Kidney (tissue), 14 donors: Measurements from ENCODE around the gene PPP2R5E. TPM values are rescaled to one million over a fixed set of nuclear protein-coding genes. Genes with fewer than 3 reads are reported as not detected.

Experiments
- DNase-seq, 5 donors: peaks; one replicate each; pipeline ENCODE4 v3.0.0-alpha.2; 2013 to 2020
- FAIRE-seq: peaks from 2 replicates; lab custom pipeline; 2012; peaks lifted over from hg19 to GRCh38; lab: Jason Lieb, UNC
- H3K27ac ChIP-seq, 2 donors: one replicate each; pipeline ENCODE4 v1.7.0; 2013; ENCODE audit warnings: low read depth in 2 of 2, low read length in 2 of 2, inconsistent platforms in 1 of 2
- H3K27me3 ChIP-seq: one replicate; pipeline ENCODE4 v1.7.1; 2013; ENCODE audit warnings: low read length, inconsistent platforms; ENCODE audit not compliant: control insufficient read depth, insufficient read depth
- H3K36me3 ChIP-seq, 3 donors: one replicate each; pipeline versions ENCODE4 v1.7.0 to v1.7.1; 2013; ENCODE audit warnings: low read length in 3 of 3, control low read depth in 1 of 3, inconsistent platforms in 1 of 3; ENCODE audit not compliant: insufficient read depth in 3 of 3, control insufficient read depth in 2 of 3
- H3K4me1 ChIP-seq, 3 donors: one replicate each; pipeline versions ENCODE4 v1.7.0 to v1.7.1; 2013; ENCODE audit warnings: low read length in 3 of 3, inconsistent platforms in 1 of 3, low read depth in 1 of 3; ENCODE audit not compliant: control insufficient read depth in 2 of 3, insufficient read depth in 2 of 3
- H3K4me3 ChIP-seq, 3 donors: one replicate each; pipeline versions ENCODE4 v1.7.0 to v1.8.1; 2013; ENCODE audit warnings: low read length in 3 of 3, control low read depth in 1 of 3, inconsistent platforms in 1 of 3
- H3K9ac ChIP-seq, 3 donors: one replicate each; pipeline versions ENCODE4 v1.7.0 to v1.7.1; 2013; ENCODE audit warnings: low read length in 3 of 3, control low read depth in 1 of 3, inconsistent platforms in 1 of 3
- H3K9me3 ChIP-seq, 3 donors: one replicate each; pipeline versions ENCODE4 v1.7.0 to v1.7.1; 2013; ENCODE audit warnings: low read length in 3 of 3, control low read depth in 1 of 3, inconsistent platforms in 1 of 3; ENCODE audit not compliant: control insufficient read depth in 2 of 3, insufficient read depth in 1 of 3
- intact Hi-C: fragments of 100-400 bp; cut with DNase I; formaldehyde crosslinking; loops from one replicate; pipeline ENCODE4 v1.11.1; 2022
- polyA plus RNA-seq: library from polyadenylated mRNA; stranded (reverse); fragments of 350-450 nt; fragmentation: Illumina TruSeq; extraction: RNeasy Lipid Tissue Mini Kit (QIAGEN cat#74804); gene quantifications from one replicate; pipeline ENCODE4 v1.2.3, GENCODE V29; 2014; ENCODE audit warnings: low read depth, low replicate concordance; ENCODE audit not compliant: insufficient read depth
- total RNA-seq: library from RNA; stranded (reverse); fragmentation: NEBNext Ultra II Directional; extraction: Animal tissue kit (Norgen Biotek cat#: 25700); gene quantifications from one replicate; pipeline ENCODE4 v1.2.1, GENCODE V29; 2021
- TF ChIP-seq, protein P1 (sequence below): IDR thresholded peaks from 3 replicates; pipeline ENCODE4 v1.5.1; 2012; ENCODE audit warnings: mild to moderate bottlenecking, moderate library complexity, borderline replicate concordance; ENCODE audit not compliant: insufficient read depth; ENCODE audit errors: extremely low read depth
- donor health status: control.
- donor health status: control.
- donor health status: control.
- donor health status: control.
- donor health status: control.
- donor health status: DM: yes; HTN: yes; CAD: no.
- donor health status: Normal renal cell carcinoma (clear cell type).

Gene PPP2R5E
- total and polyA plus RNA-seq, 2 donors from 2014 or later, result 9.7 to 46.5 TPM

- no peaks in the 10 kb centered on the region for H3K9me3 ChIP-seq
- H3K9ac ChIP-seq, result no peak overlapping the region
- DNase-seq, result no peak
- TF ChIP-seq, protein P1, sequence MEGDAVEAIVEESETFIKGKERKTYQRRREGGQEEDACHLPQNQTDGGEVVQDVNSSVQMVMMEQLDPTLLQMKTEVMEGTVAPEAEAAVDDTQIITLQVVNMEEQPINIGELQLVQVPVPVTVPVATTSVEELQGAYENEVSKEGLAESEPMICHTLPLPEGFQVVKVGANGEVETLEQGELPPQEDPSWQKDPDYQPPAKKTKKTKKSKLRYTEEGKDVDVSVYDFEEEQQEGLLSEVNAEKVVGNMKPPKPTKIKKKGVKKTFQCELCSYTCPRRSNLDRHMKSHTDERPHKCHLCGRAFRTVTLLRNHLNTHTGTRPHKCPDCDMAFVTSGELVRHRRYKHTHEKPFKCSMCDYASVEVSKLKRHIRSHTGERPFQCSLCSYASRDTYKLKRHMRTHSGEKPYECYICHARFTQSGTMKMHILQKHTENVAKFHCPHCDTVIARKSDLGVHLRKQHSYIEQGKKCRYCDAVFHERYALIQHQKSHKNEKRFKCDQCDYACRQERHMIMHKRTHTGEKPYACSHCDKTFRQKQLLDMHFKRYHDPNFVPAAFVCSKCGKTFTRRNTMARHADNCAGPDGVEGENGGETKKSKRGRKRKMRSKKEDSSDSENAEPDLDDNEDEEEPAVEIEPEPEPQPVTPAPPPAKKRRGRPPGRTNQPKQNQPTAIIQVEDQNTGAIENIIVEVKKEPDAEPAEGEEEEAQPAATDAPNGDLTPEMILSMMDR, result no peak
- H3K27ac ChIP-seq, result no peak overlapping the region
- H3K4me1 ChIP-seq, result peaks cover 0 to 4% (median 0%) of the 10 kb centered on the region in 3 donors
- intact Hi-C loops, result no loop called here
- no peak overlapping the region for H3K4me3 ChIP-seq
- no peaks in the 10 kb centered on the region for H3K27me3 ChIP-seq
- no peak for FAIRE-seq
- no peaks in the 10 kb centered on the region for H3K36me3 ChIP-seq
Observed at GRCh38 chr14:63486738-63487137, 56.4 kb downstream of the PPP2R5E start.

- Histone ChIP-seq H3K9me3 (no peaks in the 10 kb centered on the region), H3K4me1 (peaks cover 0 to 4% (median 0%) of the 10 kb centered on the region in 3 donors), H3K9ac (no peak overlapping the region), H3K27ac (no peak overlapping the region), H3K36me3 (no peaks in the 10 kb centered on the region), H3K4me3 (no peak overlapping the region), H3K27me3 (no peaks in the 10 kb centered on the region)
- intact Hi-C loops, result no loop called here
- FAIRE-seq (no peak), DNase-seq (no peak)
- TF ChIP-seq, protein P1, result no peak
Observed at GRCh38 chr14:63483315-63483714, 59.9 kb downstream of the PPP2R5E start.

DNA sequence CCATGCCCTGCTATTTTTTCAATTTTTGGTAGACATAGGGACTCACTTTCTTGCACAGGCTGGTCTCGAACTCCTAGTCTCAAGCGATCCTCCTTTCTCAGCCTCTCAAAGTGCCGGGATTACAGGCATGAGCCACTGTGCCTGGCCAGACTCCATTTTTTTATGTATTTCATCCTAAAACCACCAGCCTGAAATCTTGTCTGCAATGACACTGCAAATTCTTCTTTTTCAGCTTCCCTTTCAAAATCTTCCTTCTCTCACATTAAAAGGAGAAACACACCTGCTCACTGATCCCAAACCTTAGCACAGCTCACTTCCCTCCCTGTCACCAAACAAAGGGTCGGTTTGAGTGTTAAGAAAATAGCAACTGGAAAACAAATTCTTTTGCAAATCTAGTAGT lies 62.6 kb downstream of the PPP2R5E start:
- H3K9ac ChIP-seq, result no peak overlapping the region
- DNase-seq (no peak), FAIRE-seq (no peak)
- no peak overlapping the region for H3K27ac ChIP-seq
- intact Hi-C loops, result no loop called here
- no peaks in the 10 kb centered on the region for H3K36me3 ChIP-seq
- TF ChIP-seq, protein P1, result no peak
- H3K9me3 ChIP-seq, result no peaks in the 10 kb centered on the region
- H3K4me3 ChIP-seq, result no peak overlapping the region
- H3K27me3 ChIP-seq, result no peaks in the 10 kb centered on the region
- peaks cover 0 to 4% (median 0%) of the 10 kb centered on the region in 3 donors for H3K4me1 ChIP-seq

DNA sequence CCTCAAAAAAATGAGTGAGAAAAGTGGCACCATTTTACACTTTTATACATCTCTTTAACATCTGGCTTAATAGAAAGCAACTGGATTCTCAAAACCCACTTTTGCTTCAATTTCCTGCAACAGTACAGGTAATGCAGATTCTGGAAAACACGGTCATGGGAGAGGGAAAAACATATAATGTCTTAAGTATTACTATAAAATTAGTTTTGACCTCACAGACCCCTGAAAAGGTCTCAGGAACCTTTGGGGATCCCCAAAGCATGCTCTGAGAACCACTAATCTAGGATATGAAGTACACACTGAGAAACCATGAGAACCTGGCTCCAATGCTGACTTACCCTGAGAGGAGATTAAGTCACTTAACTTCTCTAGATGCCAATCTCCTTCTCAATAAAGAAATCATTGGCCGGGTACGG lies 64.7 kb downstream of the PPP2R5E start:
- H3K4me3 ChIP-seq, result no peak overlapping the region
- TF ChIP-seq, protein P1, result no peak
- intact Hi-C loops, result no loop called here
- no peak overlapping the region for H3K9ac ChIP-seq
- H3K36me3 ChIP-seq, result no peaks in the 10 kb centered on the region
- no peaks in the 10 kb centered on the region for H3K9me3 ChIP-seq
- DNase-seq (no peak), FAIRE-seq (no peak)
- no peaks in the 10 kb centered on the region for H3K27me3 ChIP-seq
- no peaks in the 10 kb centered on the region for H3K4me1 ChIP-seq
- no peak overlapping the region for H3K27ac ChIP-seq
